GM15510 (cell line): ENCODE data around the gene ST3GAL5.

Experiments
- POLR2A ChIP-seq: IDR thresholded peaks from 3 replicates; pipeline ENCODE4 v1.6.1; 2011; ENCODE audit warnings: borderline replicate concordance; ENCODE audit not compliant: insufficient read length; ENCODE audit errors: extremely low read depth

ST3GAL5 gene

GRCh38 chr2:85924522-85924921, 35.7 kb upstream of the ST3GAL5 start:
- TF ChIP-seq POLR2A, result no peak

- TF ChIP-seq POLR2A, result no peak
Observed at GRCh38 chr2:85922199-85922598, 33.4 kb upstream of the ST3GAL5 start.

- no peak for TF ChIP-seq POLR2A
Observed at GRCh38 chr2:85921659-85922058, 32.9 kb upstream of the ST3GAL5 start.

- no peak for TF ChIP-seq POLR2A
Observed at GRCh38 chr2:85920810-85921545, 32.2 kb upstream of the ST3GAL5 start.

- TF ChIP-seq POLR2A, result no peak
Observed at GRCh38 chr2:85917887-85918795, 29.4 kb upstream of the ST3GAL5 start.

- no peak for TF ChIP-seq POLR2A
Observed at GRCh38 chr2:85915606-85916303, 27.0 kb upstream of the ST3GAL5 start.

GRCh38 chr2:85914922-85915321, 26.1 kb upstream of the ST3GAL5 start:
- no peak for TF ChIP-seq POLR2A

- TF ChIP-seq POLR2A, result no peak
Observed at GRCh38 chr2:85913884-85914881, 25.4 kb upstream of the ST3GAL5 start.

GRCh38 chr2:85911814-85912692, 23.3 kb upstream of the ST3GAL5 start:
- TF ChIP-seq POLR2A, result no peak

- TF ChIP-seq POLR2A, result no peak
Observed at GRCh38 chr2:85911097-85911496, 22.3 kb upstream of the ST3GAL5 start.

- TF ChIP-seq POLR2A, result no peak
Observed at GRCh38 chr2:85909005-85909404, 20.2 kb upstream of the ST3GAL5 start.

- TF ChIP-seq POLR2A, result no peak
Observed at GRCh38 chr2:85908506-85908905, 19.7 kb upstream of the ST3GAL5 start.

GRCh38 chr2:85907671-85908157, 18.9 kb upstream of the ST3GAL5 start:
- no peak for TF ChIP-seq POLR2A
